ENCODE measurements around the gene RILPL2. TPM values are rescaled to one million over a fixed set of nuclear protein-coding genes. Genes with fewer than 3 reads are reported as not detected.

RILPL2 gene
- total RNA-seq, 5 donors from 2014 or later (not counting 1 experiment from before 2014, with no cell fraction given): 6.0 to 10.2 (median 7.1) TPM

DNA sequence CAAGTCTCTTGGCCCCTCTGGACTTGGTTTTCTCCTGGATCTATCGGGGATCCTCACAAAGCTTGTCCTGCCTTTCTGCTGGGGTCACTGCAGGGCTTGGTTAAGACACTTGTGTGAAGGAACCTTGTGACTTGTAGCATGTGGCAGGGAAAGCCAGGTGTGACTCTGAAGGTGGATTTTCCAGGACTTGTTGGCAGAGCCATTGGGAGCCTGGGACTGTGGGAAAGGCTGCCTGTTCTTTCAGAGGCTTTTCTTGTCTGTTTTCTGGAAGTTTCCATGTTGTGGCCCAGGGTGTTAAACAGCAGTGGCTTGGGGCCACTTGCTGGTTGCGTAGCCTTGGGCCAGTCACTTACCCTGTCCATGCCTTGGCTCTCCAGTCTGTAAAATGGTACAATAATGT, 39.9 kb downstream of the RILPL2 start:
- no peak overlapping the region for H3K27ac Mint-ChIP-seq
- Histone ChIP-seq H3K36me3 (ENCODE audit: control insufficient read depth in 2 of 2, extremely low read depth in 1 of 2, insufficient read depth in 1 of 2, low read length in 1 of 2) (peaks cover 12 to 50% of the 10 kb centered on the region in 2 donors), H3K27me3 (replicated peaks in 1 of 2; ENCODE audit: control insufficient read depth in 2 of 2, extremely low read depth in 1 of 2, insufficient read depth in 2 of 2, low read length in 1 of 2) (no peaks in the 10 kb centered on the region), H3K27ac (ENCODE audit: low read length) (no peak overlapping the region), H3K4me3 (ENCODE audit: control insufficient read depth in 1 of 2, extremely low read depth in 1 of 2, low read length in 1 of 2) (no peak overlapping the region), H3K9me3 (no peaks in the 10 kb centered on the region), H3K4me1 (ENCODE audit: control insufficient read depth in 1 of 2, extremely low read depth in 1 of 2, insufficient read depth in 2 of 2, low read length in 2 of 2) (peaks cover 0 to 7% of the 10 kb centered on the region in 2 experiments)
- no peak for DNase-seq
- H3K9me3 Mint-ChIP-seq: no peaks in the 10 kb centered on the region
- H3K36me3 Mint-ChIP-seq: peaks cover 25% of the 10 kb centered on the region
- no peaks in the 10 kb centered on the region for H3K27me3 Mint-ChIP-seq
- ATAC-seq (replicated peaks in 1 of 4): no peak
- ChIA-PET POLR2A (no interaction called here), CTCF (interaction anchor here in 1 of 2 donors (0.6 kb wide), 1 partner anchor 141 kb away, joined by 3 read pairs; no protein-coding TSS in a partner anchor)
- peaks cover 7 to 24% (median 19%) of the 10 kb centered on the region in 3 donors for H3K4me1 Mint-ChIP-seq
- WGBS (ENCODE audit: insufficient coverage): 100% methylated on average over 2 of the region's 2 CpGs
- no peak overlapping the region for H3K4me3 Mint-ChIP-seq

DNA sequence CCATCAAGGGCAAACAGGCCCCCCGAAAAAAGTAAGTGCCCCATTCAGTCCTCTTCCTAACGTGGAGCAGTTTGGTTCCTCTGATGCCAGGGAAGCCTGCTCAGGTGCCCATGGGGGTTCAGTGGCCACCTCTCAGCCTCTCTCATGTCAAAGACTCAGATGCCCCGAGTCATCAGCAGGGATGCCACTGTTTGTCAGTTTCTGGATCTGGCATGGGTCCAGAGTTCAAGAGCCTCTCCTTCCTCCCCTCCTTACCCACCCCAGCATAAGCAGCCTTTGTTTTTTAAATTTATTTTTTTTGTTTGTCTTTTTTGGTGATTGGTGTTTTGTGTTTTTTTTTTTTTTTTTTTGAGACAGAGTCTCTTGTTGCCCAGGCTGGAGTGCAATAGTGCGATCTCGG, 41.2 kb downstream of the RILPL2 start:
- Mint-ChIP-seq H3K4me1 (peaks cover 20 to 37% (median 31%) of the 10 kb centered on the region in 3 donors), H3K27ac (peak overlapping the region in 1 of 2 donors; percentile 34), H3K36me3 (peaks cover 31% of the 10 kb centered on the region), H3K27me3 (no peaks in the 10 kb centered on the region), H3K9me3 (no peaks in the 10 kb centered on the region), H3K4me3 (no peak overlapping the region)
- H3K4me3 ChIP-seq (ENCODE audit: control insufficient read depth in 1 of 2, extremely low read depth in 1 of 2, low read length in 1 of 2): no peak overlapping the region
- H3K36me3 ChIP-seq (ENCODE audit: control insufficient read depth in 2 of 2, extremely low read depth in 1 of 2, insufficient read depth in 1 of 2, low read length in 1 of 2): peaks cover 14 to 60% of the 10 kb centered on the region in 2 donors
- no peak overlapping the region for H3K27ac ChIP-seq (ENCODE audit: low read length)
- H3K27me3 ChIP-seq (replicated peaks in 1 of 2; ENCODE audit: control insufficient read depth in 2 of 2, extremely low read depth in 1 of 2, insufficient read depth in 2 of 2, low read length in 1 of 2): no peaks in the 10 kb centered on the region
- no peak for ATAC-seq (replicated peaks in 1 of 4)
- ChIA-PET POLR2A (no interaction called here), CTCF (interaction anchor here in 1 of 2 donors (0.6 kb wide), 1 partner anchor 9 kb away, joined by 4 read pairs; no protein-coding TSS in a partner anchor)
- H3K4me1 ChIP-seq (ENCODE audit: control insufficient read depth in 1 of 2, extremely low read depth in 1 of 2, insufficient read depth in 2 of 2, low read length in 2 of 2): peaks cover 0 to 12% of the 10 kb centered on the region in 2 experiments
- 94% methylated on average over 2 of the region's 5 CpGs for WGBS (ENCODE audit: insufficient coverage)
- no peak for DNase-seq
- H3K9me3 ChIP-seq: no peaks in the 10 kb centered on the region

- Histone ChIP-seq H3K4me1 (ENCODE audit: control insufficient read depth in 1 of 2, extremely low read depth in 1 of 2, insufficient read depth in 2 of 2, low read length in 2 of 2) (peaks cover 4 to 20% of the 10 kb centered on the region in 2 experiments), H3K9me3 (no peaks in the 10 kb centered on the region), H3K36me3 (ENCODE audit: control insufficient read depth in 2 of 2, extremely low read depth in 1 of 2, insufficient read depth in 1 of 2, low read length in 1 of 2) (peaks cover 7 to 54% of the 10 kb centered on the region in 2 donors), H3K27me3 (replicated peaks in 1 of 2; ENCODE audit: control insufficient read depth in 2 of 2, extremely low read depth in 1 of 2, insufficient read depth in 2 of 2, low read length in 1 of 2) (no peaks in the 10 kb centered on the region), H3K4me3 (ENCODE audit: control insufficient read depth in 1 of 2, extremely low read depth in 1 of 2, low read length in 1 of 2) (no peak overlapping the region), H3K27ac (ENCODE audit: low read length) (no peak overlapping the region)
- H3K36me3 Mint-ChIP-seq: peaks cover 27% of the 10 kb centered on the region
- ChIA-PET POLR2A (no interaction called here), CTCF (no interaction called here)
- DNase-seq (no peak), ATAC-seq (replicated peaks in 1 of 4) (no peak)
- H3K27me3 Mint-ChIP-seq: no peaks in the 10 kb centered on the region
- H3K9me3 Mint-ChIP-seq: no peaks in the 10 kb centered on the region
- H3K4me1 Mint-ChIP-seq: peaks cover 24 to 38% (median 35%) of the 10 kb centered on the region in 3 donors
- H3K4me3 Mint-ChIP-seq: no peak overlapping the region
- 92% methylated on average over 2 of the region's 4 CpGs for WGBS (ENCODE audit: insufficient coverage)
- no peak overlapping the region for H3K27ac Mint-ChIP-seq
Measured at GRCh38 chr12:123393747-123394146, 42.7 kb downstream of the RILPL2 start.

DNA sequence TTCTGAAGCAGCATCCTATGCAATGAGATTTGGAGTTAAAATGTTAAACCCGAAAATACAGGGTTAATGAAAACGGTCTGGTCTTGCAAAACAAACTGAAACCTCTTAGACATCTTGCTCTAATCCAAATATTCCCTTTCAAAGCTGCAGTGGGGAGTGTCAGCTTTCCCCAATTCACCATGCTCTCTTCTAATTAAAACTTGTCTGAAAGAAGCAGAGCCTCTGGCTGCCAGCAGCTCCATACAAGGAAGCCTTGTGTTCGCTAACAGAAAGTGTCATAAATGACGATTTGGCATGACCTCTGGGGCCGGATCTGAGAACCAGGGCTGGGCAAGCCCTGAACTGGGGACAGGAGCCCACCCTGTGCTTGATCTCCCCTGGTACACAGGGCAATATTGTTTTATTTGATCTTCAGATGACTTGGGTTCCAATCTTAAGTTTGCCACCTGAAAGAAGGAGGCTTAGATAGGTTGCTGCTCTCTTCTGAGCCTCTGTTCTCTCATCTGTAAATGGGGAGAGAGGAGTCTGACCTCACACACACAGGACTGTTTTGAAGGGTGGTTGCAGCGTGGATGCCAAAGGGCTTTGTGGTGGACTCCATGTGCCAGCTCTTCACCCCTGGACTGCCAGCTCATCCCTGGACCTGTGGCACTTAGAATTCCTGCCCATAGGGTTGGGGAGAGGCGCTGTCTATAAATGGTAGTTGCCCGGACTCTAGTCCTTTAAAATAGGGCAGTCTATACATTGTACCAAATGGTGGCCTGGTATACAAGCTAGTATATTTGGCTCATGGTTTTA, 44.7 kb downstream of the RILPL2 start:
- H3K27ac Mint-ChIP-seq: peak overlapping the region; percentile 88 to 92
- no peak overlapping the region for H3K4me3 ChIP-seq (ENCODE audit: control insufficient read depth in 1 of 2, extremely low read depth in 1 of 2, low read length in 1 of 2)
- peaks cover 35 to 50% (median 50%) of the 10 kb centered on the region in 3 donors for H3K4me1 Mint-ChIP-seq
- ATAC-seq (replicated peaks in 1 of 4) (no peak), DNase-seq (no peak)
- ChIA-PET CTCF (interaction anchor here in 1 of 2 donors (0.5 kb wide), 1 partner anchor 967 kb away, joined by 4 read pairs; no protein-coding TSS in a partner anchor), POLR2A (no interaction called here)
- no peaks in the 10 kb centered on the region for H3K9me3 Mint-ChIP-seq
- H3K27me3 ChIP-seq (replicated peaks in 1 of 2; ENCODE audit: control insufficient read depth in 2 of 2, extremely low read depth in 1 of 2, insufficient read depth in 2 of 2, low read length in 1 of 2): no peaks in the 10 kb centered on the region
- peak overlapping the region; percentile 82 to 87 (median 87) for H3K4me3 Mint-ChIP-seq
- H3K27ac ChIP-seq (ENCODE audit: low read length): peak overlapping the region; percentile 15
- H3K4me1 ChIP-seq (ENCODE audit: control insufficient read depth in 1 of 2, extremely low read depth in 1 of 2, insufficient read depth in 2 of 2, low read length in 2 of 2): peaks cover 13 to 30% of the 10 kb centered on the region in 2 experiments
- WGBS (ENCODE audit: insufficient coverage): 91% methylated on average over 5 of the region's 8 CpGs
- H3K9me3 ChIP-seq: no peaks in the 10 kb centered on the region
- H3K27me3 Mint-ChIP-seq: no peaks in the 10 kb centered on the region
- peaks cover 27% of the 10 kb centered on the region for H3K36me3 Mint-ChIP-seq
- peaks cover 5 to 41% of the 10 kb centered on the region in 2 donors for H3K36me3 ChIP-seq (ENCODE audit: control insufficient read depth in 2 of 2, extremely low read depth in 1 of 2, insufficient read depth in 1 of 2, low read length in 1 of 2)

GRCh38 chr12:123390498-123391426, 45.7 kb downstream of the RILPL2 start:
- Mint-ChIP-seq H3K36me3 (peaks cover 20% of the 10 kb centered on the region), H3K27me3 (no peaks in the 10 kb centered on the region), H3K27ac (peak overlapping the region; percentile 88 to 92), H3K4me1 (peaks cover 35 to 50% (median 49%) of the 10 kb centered on the region in 3 donors), H3K9me3 (no peaks in the 10 kb centered on the region), H3K4me3 (peak overlapping the region; percentile 82 to 87 (median 87))
- no peak for ATAC-seq (replicated peaks in 1 of 4)
- peak in 1 of 35 experiments; percentile 24 for DNase-seq
- Histone ChIP-seq H3K9me3 (no peaks in the 10 kb centered on the region), H3K27ac (ENCODE audit: low read length) (no peak overlapping the region), H3K27me3 (replicated peaks in 1 of 2; ENCODE audit: control insufficient read depth in 2 of 2, extremely low read depth in 1 of 2, insufficient read depth in 2 of 2, low read length in 1 of 2) (no peaks in the 10 kb centered on the region), H3K36me3 (ENCODE audit: control insufficient read depth in 2 of 2, extremely low read depth in 1 of 2, insufficient read depth in 1 of 2, low read length in 1 of 2) (peaks cover 5 to 31% of the 10 kb centered on the region in 2 donors), H3K4me1 (ENCODE audit: control insufficient read depth in 1 of 2, extremely low read depth in 1 of 2, insufficient read depth in 2 of 2, low read length in 2 of 2) (peaks cover 13 to 30% of the 10 kb centered on the region in 2 experiments), H3K4me3 (ENCODE audit: control insufficient read depth in 1 of 2, extremely low read depth in 1 of 2, low read length in 1 of 2) (peak overlapping the region in 1 of 2 donors; percentile 67)
- CTCF ChIA-PET: no interaction called here
- POLR2A ChIA-PET: no interaction called here
- 81% methylated on average over 15 of the region's 23 CpGs for WGBS (ENCODE audit: insufficient coverage)
